HepG2 (cell line): ENCODE data around the gene BEST2. TPM values are rescaled to one million over a fixed set of nuclear protein-coding genes. Genes with fewer than 3 reads are reported as not detected.

Source experiments
- ATAC-seq: fragments of 200-7000 bp; cut with Tn5 transposase; 3 replicates; pipeline ENCODE4 v1.9.1; 2020; ENCODE audit warnings: mild to moderate bottlenecking, moderate library complexity
- BruUV-seq: library from RNA; stranded (reverse); fragments of 400-500 nt; replicated peaks from 2 replicates; lab custom pipeline; 2021; lab: Mats Ljungman, UMichigan
- CTCF ChIA-PET: fragments of 300-600 bp; formaldehyde crosslinking; extraction: SDS; loops from one replicate; lab custom pipeline; 2021; ENCODE audit warnings: low total read pairs, inconsistent platforms, low intra/inter-chr PET ratio; lab: Yijun Ruan, JAX
- POLR2A ChIA-PET: fragments of 350-600 bp; sonication (Branson Sonifier 250); formaldehyde crosslinking; loops from one replicate; lab custom pipeline; 2020; ENCODE audit warnings: antibody characterized with exemption, inconsistent platforms; lab: Yijun Ruan, JAX
- DNase-seq: peaks from one replicate; pipeline ENCODE4 v3.0.0-alpha.2; 2015; ENCODE audit warnings: low spot score
- FAIRE-seq: peaks from 3 replicates; lab custom pipeline; 2011; peaks lifted over from hg19 to GRCh38; lab: Jason Lieb, UNC
- H2AFZ ChIP-seq: one replicate; pipeline ENCODE4 v1.6.1; 2011; ENCODE audit warnings: low read length, inconsistent platforms
- H3K27ac ChIP-seq: fragments of 300-600 bp; 3 replicates; pipeline ENCODE4 v1.8.0; 2011; ENCODE audit warnings: mixed run types, mild to moderate bottlenecking, mixed read lengths, low read length, inconsistent platforms; ENCODE audit not compliant: insufficient read depth; ENCODE audit errors: extremely low read length
- H3K27me3 ChIP-seq, 2 experiments: fragments of 200-600 bp in 1 of 2; 2 replicates in 1 of 2; 3 replicates in 1 of 2; pipeline versions ENCODE4 v1.6.0 to v1.8.0; 2011; ENCODE audit warnings: low read length in 2 of 2, mild to moderate bottlenecking in 2 of 2, moderate library complexity in 2 of 2, inconsistent platforms in 1 of 2; ENCODE audit not compliant: insufficient read depth in 2 of 2, control insufficient read depth in 1 of 2
- H3K36me3 ChIP-seq, 2 experiments: fragments of 200-600 bp in 1 of 2; replicated peaks in 1 of 2; 2 replicates in 1 of 2; 3 replicates in 1 of 2; pipeline versions ENCODE4 v1.5.1 to v1.8.0; 2011; ENCODE audit warnings: low read length in 2 of 2, inconsistent platforms in 1 of 2; ENCODE audit not compliant: insufficient read depth in 2 of 2, control insufficient read depth in 1 of 2
- H3K4me1 ChIP-seq: 2 replicates; pipeline ENCODE4 v1.5.1; 2012; ENCODE audit warnings: low read length, inconsistent platforms; ENCODE audit not compliant: insufficient read depth
- H3K4me2 ChIP-seq: 2 replicates; pipeline ENCODE4 v1.6.0; 2011; ENCODE audit warnings: low read depth, low read length, inconsistent platforms
- H3K4me3 ChIP-seq, 3 experiments: fragments of 200-600 bp in 1 of 3; sonication (generic), shearing (Covaris generic) in 1 of 3; replicated peaks in 1 of 3; 2 replicates each; pipeline ENCODE4 v1.5.1; 2011 to 2016; ENCODE audit warnings: low read length in 3 of 3, inconsistent platforms in 2 of 3, low read depth in 2 of 3, mild to moderate bottlenecking in 2 of 3, control low read depth in 1 of 3, mixed read lengths in 1 of 3; ENCODE audit not compliant: insufficient read depth in 1 of 3
- H3K79me2 ChIP-seq: one replicate; pipeline ENCODE4 v1.6.1; 2011; ENCODE audit warnings: low read length, inconsistent platforms; ENCODE audit not compliant: insufficient read depth
- H3K9ac ChIP-seq: 2 replicates; pipeline ENCODE4 v1.6.0; 2011; ENCODE audit warnings: mild to moderate bottlenecking, low read depth, low read length, inconsistent platforms; ENCODE audit not compliant: insufficient read depth
- H3K9me3 ChIP-seq: 2 replicates; pipeline ENCODE4 v1.5.1; 2012; ENCODE audit warnings: mild to moderate bottlenecking, low read length
- H4K20me1 ChIP-seq: 2 replicates; pipeline ENCODE4 v1.6.0; 2011; ENCODE audit warnings: inconsistent platforms, mild to moderate bottlenecking, low read length, moderate library complexity; ENCODE audit not compliant: insufficient read depth
- ARID4A ChIP-seq: sonication (generic); formaldehyde crosslinking; IDR thresholded peaks from 2 replicates; pipeline ENCODE4 v1.5.0; 2020; ENCODE audit warnings: mild to moderate bottlenecking, missing genetic modification reagents, borderline replicate concordance
- CTCF ChIP-seq: sonication (generic); formaldehyde crosslinking; IDR thresholded peaks from 2 replicates; pipeline ENCODE4 v1.5.0; 2020; ENCODE audit warnings: mild to moderate bottlenecking, missing genetic modification reagents, moderate library complexity
- GATAD2A ChIP-seq: IDR thresholded peaks from 2 replicates; pipeline ENCODE4 v1.6.1; 2016
- MAX ChIP-seq: IDR thresholded peaks from 2 replicates; pipeline ENCODE4 v1.6.1; 2012; ENCODE audit warnings: inconsistent platforms
- MAZ ChIP-seq, 2 experiments: sonication (generic) in 1 of 2; formaldehyde crosslinking in 1 of 2; IDR thresholded peaks; 2 replicates each; pipeline versions ENCODE4 v1.5.0 to v1.6.1; 2012 to 2020; ENCODE audit warnings: low read depth in 2 of 2, mild to moderate bottlenecking in 2 of 2, borderline replicate concordance in 1 of 2, improper control_type of control experiment in 1 of 2, low read length in 1 of 2, missing genetic modification reagents in 1 of 2, moderate library complexity in 1 of 2
- NR3C1 ChIP-seq: sonication (generic); formaldehyde crosslinking; IDR thresholded peaks from 2 replicates; pipeline ENCODE4 v1.4.0; 2020; ENCODE audit warnings: missing genetic modification reagents
- RELA ChIP-seq: sonication (generic); formaldehyde crosslinking; IDR thresholded peaks from 2 replicates; pipeline ENCODE4 v1.4.0; 2020; ENCODE audit warnings: missing genetic modification reagents
- ZNF563 ChIP-seq: sonication (generic); formaldehyde crosslinking; IDR thresholded peaks from 2 replicates; pipeline ENCODE4 v1.8.0; 2022; ENCODE audit warnings: mild to moderate bottlenecking, moderate library complexity, missing genetic modification reagents
- ZNF660 ChIP-seq: sonication (generic); formaldehyde crosslinking; IDR thresholded peaks from 2 replicates; pipeline ENCODE4 v1.5.1; 2020; ENCODE audit warnings: mild to moderate bottlenecking, low read depth, missing genetic modification reagents, borderline replicate concordance
- ZNF83 ChIP-seq: sonication (generic); formaldehyde crosslinking; IDR thresholded peaks from 2 replicates; pipeline ENCODE4 v1.4.0; 2020; ENCODE audit warnings: missing genetic modification reagents, mild to moderate bottlenecking, borderline replicate concordance
- WGBS: methylation state at CpG from one replicate; pipeline ENCODE4 v1.1.6; 2017; ENCODE audit warnings: low lambda C conversion rate; 5-methylcytosine and 5-hydroxymethylcytosine counted together
- in situ Hi-C: cut with HindIII; loops from 2 replicates; pipeline ENCODE4 v1.10.0; 2017; ENCODE audit warnings: low pct_unique_long_range_greater_than_20kb; ENCODE audit not compliant: extremely low pct_ligation_motif_present
- intact Hi-C: fragments of 100-400 bp; cut with micrococcal nuclease; formaldehyde crosslinking; loops from one replicate; pipeline ENCODE4 v1.10.0; 2022; ENCODE audit not compliant: unreplicated experiment
- polyA plus RNA-seq, 8 experiments: library from polyadenylated mRNA; depleted of rRNA in 3 of 8; stranded (reverse) in 7 of 8; unstranded in 1 of 8; fragments of >200 nt; fragmentation: Illumina TruSeq in 4 of 8; extraction: Trizol in 4 of 8; gene quantifications; 2 replicates each; pipeline versions ENCODE4 v1.2.1 to v1.2.3, GENCODE V29; 2011 to 2016; ENCODE audit warnings: low read depth in 4 of 8, missing spikeins in 1 of 8, mixed read lengths in 1 of 8; ENCODE audit not compliant: insufficient read depth in 1 of 8
- total RNA-seq, 5 experiments: library from RNA; depleted of rRNA; stranded (reverse); fragments of >200 nt; fragmentation: Illumina TruSeq; extraction: Trizol; gene quantifications; 2 replicates each; pipeline ENCODE4 v1.2.3, GENCODE V29; 2016; ENCODE audit warnings: low read depth in 1 of 5
- TF ChIP-seq, protein P1 (sequence below): sonication (generic); formaldehyde crosslinking; IDR thresholded peaks from 2 replicates; pipeline ENCODE4 v1.8.0; 2022; ENCODE audit warnings: missing genetic modification reagents, mild to moderate bottlenecking, borderline replicate concordance
- TF ChIP-seq, protein P2 (sequence below): sonication (generic); formaldehyde crosslinking; IDR thresholded peaks from 2 replicates; pipeline ENCODE4 v1.4.0; 2020; ENCODE audit warnings: mild to moderate bottlenecking, missing genetic modification reagents

Gene BEST2
- total and polyA plus RNA-seq, 2 of the 13 experiments (the other 11 are each of a cell fraction or from before 2014, with no cell fraction given), result not detected

DNA sequence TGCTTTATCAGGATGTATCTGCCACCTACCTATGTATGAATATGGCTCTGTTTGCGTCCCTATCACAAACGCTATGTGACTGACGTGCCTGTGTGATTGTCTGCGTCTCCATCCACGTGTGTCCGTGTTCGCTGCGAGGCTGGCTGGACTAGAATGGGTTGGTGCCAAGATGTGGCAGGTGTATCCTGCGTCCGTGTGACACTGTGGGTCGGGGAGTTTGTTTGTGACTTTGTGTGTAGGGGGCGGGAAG, 30.5 kb downstream of the BEST2 start (continued):
- TF ChIP-seq ZNF660 (CRISPR knock-in tag) (no peak), NR3C1 (CRISPR knock-in tag) (no peak), RELA (CRISPR knock-in tag) (no peak), GATAD2A (CRISPR knock-in tag) (peak; percentile 40; the same call in 1 of the 2 replicates)

DNA sequence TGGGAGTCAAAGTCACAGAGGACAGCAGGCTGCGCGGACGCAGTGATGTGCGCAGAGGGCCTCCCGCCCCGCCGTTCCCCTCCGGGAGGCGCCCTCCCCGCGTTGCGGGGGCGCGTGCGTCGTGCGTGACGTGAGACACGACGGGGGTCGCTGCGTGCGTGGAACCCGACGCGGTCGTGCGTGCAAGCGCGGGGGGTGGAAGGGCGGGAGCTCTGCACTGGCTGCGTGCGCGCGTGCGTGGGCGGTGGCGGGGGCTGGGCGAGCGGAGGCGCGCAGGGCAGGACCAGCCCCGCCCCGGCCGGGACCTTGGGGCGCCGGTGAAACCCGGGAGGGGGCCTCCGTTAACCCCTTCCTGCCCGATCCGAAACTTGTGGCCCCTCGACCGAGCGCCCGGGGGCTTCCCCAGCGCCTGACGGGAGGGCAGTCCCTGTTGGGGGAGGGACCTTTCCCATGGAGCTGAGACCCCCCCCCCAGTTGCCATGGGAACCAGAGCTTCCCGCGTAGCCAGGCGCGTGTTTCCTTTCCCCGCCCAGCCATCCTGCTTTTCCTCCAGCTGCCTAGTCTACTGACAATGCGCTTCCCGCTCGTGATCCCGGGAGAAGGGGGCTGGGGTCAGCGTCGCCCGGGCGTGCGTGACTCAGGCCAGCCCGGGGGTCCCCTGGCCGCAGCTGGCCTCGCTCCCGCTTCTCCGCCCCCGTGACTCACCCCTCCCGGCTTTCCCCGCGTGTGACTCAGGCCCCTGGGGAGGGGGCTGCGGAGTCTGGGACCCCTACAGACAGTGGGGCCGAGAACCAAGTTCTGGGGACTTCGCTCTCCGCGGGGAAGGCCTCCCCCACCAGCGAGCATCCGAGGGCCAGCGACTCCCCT, 31.1 kb downstream of the BEST2 start:
- no peaks in the 10 kb centered on the region for H3K79me2 ChIP-seq
- no peaks in the 10 kb centered on the region for H3K36me3 ChIP-seq
- DNase-seq, result no peak
- no peak for ATAC-seq
- WGBS, result 2% methylated on average over 17 of the region's 88 CpGs
- H3K4me3 ChIP-seq, result peak overlapping the region; percentile 25 to 73 (median 65)
- H3K9ac ChIP-seq, result peak overlapping the region; percentile 14; the same call in 1 of the 2 replicates
- BruUV-seq, result no TSS peak
- in situ Hi-C loops, result no loop called here
- ChIA-PET POLR2A (interaction anchor here (0.9 to 3.9 kb wide), 4 partner anchors 10 to 49 kb away, joined by 3 to 38 read pairs (median 3); partner anchors contain the start of gene JUNB), CTCF (no interaction called here)
- no peaks in the 10 kb centered on the region; a peak in 3 of 5 replicates for H3K27me3 ChIP-seq
- intact Hi-C loops, result no loop called here
- no peak overlapping the region for H2AFZ ChIP-seq
- H3K4me2 ChIP-seq, result peak overlapping the region; percentile 92
- no peak for FAIRE-seq
- H3K27ac ChIP-seq, result no peak overlapping the region
- no peaks in the 10 kb centered on the region for H3K9me3 ChIP-seq
- peaks cover 79% of the 10 kb centered on the region for H3K4me1 ChIP-seq
- no peaks in the 10 kb centered on the region for H4K20me1 ChIP-seq
- TF ChIP-seq CTCF (peak; percentile 40; the same call in 1 of the 2 replicates), ZNF563 (CRISPR knock-in tag) (peak; percentile 23; the same call in 1 of the 2 replicates), MAX (peak; percentile 4), MAZ (IDR thresholded peaks at IDR 0.05; ENCODE audit: borderline replicate concordance, low read depth, low read length) (no peak), MAZ (CRISPR knock-in tag; IDR thresholded peaks at IDR 0.05; ENCODE audit: low read depth) (peak; percentile 68; the same call in 1 of the 2 replicates), GATAD2A (CRISPR knock-in tag) (peak; percentile 33; the same call in 1 of the 2 replicates), ZNF83 (CRISPR knock-in tag) (0 out of 2 replicates have a peak, but pooled peaks have one; percentile 4), ARID4A (CRISPR knock-in tag) (peak; percentile 58)
- TF ChIP-seq, protein P1, sequence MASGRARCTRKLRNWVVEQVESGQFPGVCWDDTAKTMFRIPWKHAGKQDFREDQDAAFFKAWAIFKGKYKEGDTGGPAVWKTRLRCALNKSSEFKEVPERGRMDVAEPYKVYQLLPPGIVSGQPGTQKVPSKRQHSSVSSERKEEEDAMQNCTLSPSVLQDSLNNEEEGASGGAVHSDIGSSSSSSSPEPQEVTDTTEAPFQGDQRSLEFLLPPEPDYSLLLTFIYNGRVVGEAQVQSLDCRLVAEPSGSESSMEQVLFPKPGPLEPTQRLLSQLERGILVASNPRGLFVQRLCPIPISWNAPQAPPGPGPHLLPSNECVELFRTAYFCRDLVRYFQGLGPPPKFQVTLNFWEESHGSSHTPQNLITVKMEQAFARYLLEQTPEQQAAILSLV (CRISPR knock-in tag), result peak; percentile 59; the same call in 1 of the 2 replicates
- TF ChIP-seq, protein P2, sequence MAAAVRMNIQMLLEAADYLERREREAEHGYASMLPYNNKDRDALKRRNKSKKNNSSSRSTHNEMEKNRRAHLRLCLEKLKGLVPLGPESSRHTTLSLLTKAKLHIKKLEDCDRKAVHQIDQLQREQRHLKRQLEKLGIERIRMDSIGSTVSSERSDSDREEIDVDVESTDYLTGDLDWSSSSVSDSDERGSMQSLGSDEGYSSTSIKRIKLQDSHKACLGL (CRISPR knock-in tag), result peak; percentile 69; the same call in 1 of the 2 replicates
